Measurements from ENCODE around the gene PNKD.

DNA sequence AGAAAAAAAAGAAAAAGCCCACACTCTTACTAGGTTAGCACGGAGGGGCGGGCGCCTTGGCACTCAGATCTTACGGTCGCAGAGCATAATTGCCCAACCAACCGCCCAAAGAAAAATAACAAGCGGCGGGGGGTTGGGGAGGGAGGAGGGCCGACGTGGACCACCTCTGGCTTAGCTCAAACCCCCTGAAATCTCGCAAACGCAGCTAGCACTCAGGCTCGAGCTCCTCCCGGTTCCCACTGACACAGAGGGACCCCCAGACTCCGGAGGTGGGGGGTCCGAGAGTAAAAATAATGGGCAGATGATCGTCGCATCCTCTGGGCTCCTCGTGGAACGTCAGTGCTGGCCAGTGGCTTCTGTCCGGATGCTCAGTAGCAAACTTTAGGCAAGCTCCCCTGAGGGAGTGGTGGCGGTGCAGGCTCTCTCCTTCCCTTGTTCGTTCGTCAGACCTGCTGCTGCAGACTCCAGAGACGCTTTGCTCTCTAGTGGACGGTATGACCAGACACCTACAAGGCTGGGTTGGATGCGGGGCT, 98.4 kb downstream of the PNKD start:
- TF ChIP-seq, protein P1, sequence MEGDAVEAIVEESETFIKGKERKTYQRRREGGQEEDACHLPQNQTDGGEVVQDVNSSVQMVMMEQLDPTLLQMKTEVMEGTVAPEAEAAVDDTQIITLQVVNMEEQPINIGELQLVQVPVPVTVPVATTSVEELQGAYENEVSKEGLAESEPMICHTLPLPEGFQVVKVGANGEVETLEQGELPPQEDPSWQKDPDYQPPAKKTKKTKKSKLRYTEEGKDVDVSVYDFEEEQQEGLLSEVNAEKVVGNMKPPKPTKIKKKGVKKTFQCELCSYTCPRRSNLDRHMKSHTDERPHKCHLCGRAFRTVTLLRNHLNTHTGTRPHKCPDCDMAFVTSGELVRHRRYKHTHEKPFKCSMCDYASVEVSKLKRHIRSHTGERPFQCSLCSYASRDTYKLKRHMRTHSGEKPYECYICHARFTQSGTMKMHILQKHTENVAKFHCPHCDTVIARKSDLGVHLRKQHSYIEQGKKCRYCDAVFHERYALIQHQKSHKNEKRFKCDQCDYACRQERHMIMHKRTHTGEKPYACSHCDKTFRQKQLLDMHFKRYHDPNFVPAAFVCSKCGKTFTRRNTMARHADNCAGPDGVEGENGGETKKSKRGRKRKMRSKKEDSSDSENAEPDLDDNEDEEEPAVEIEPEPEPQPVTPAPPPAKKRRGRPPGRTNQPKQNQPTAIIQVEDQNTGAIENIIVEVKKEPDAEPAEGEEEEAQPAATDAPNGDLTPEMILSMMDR (IDR thresholded peaks at IDR 0.05): no peak
- TF ChIP-seq ZFX (IDR thresholded peaks at IDR 0.05; ENCODE audit: borderline replicate concordance): no peak

Data from 22Rv1 (cell line).